Activated T-cell treated with anti-CD3 and anti-CD28 coated beads for 24 hours (primary cell): Measurements from ENCODE around the gene CABP7.

Experiments used
- DNase-seq: peaks from one replicate; pipeline ENCODE4 v3.0.0-alpha.2; 2020; ENCODE audit warnings: low read depth

The CABP7 gene

DNA sequence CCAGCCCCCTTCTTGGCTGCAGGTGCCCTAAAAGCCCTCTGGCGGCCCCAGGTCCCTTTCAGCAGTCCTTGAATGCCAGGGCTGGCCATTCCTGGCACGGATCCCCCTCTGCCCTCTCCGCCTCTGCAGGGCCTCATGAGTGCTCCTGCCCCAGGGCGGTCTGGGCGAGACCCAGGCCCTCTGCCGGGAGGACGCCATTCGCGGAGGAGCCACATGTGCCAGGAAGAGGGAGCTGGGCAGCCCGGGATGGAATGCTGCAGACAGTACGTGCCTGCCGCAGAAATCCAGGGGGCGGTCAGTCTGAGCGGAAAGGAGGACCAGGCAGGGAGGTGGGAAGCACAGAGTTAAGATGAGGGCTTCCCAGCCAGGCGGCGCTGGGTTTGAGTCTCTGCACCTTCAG lies 2.8 kb downstream of the CABP7 start:
- no peak for DNase-seq

DNA sequence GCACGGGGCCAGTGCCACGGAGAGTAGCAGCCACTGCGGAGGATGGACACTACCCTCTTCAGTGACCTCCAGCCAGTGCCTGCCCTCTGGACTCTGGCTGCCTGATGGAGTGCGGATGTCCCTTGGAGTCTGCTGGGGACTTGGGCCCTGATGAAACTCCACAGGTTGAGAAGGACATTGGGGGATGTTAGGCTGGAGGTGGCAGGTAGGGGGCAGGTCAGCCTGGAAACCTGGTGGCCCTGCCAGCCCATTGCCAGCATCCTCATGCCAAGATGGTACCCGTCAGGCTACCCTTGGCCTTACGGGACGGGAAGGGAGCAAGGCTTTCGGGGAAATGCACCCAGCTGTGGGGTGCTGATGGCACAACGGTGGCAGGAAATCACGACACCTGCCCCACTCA lies 4.0 kb downstream of the CABP7 start:
- no peak for DNase-seq

DNA sequence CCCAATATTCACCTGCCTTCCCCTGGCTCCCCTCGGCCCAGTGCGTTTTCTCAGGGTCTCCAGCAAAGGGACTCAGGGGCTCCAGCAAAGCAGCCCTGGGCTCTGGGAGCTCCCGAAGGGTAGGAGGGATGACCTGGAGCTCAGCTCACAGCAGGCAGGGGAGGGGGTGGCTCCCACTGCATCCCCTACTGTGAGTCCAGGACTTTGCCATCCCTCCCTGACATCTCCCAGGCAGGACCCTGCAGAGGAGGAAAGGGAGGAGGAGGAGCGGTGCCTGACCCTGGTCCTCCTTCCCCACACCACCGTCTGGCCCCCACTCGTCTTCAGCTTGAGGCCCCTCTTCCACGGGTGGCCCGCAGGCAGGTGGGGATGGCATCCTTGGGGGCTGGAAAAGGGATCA lies 5.0 kb downstream of the CABP7 start:
- DNase-seq = no peak

GRCh38 chr22:29726106-29726505 lies 6.3 kb downstream of the CABP7 start:
- DNase-seq = no peak

DNA sequence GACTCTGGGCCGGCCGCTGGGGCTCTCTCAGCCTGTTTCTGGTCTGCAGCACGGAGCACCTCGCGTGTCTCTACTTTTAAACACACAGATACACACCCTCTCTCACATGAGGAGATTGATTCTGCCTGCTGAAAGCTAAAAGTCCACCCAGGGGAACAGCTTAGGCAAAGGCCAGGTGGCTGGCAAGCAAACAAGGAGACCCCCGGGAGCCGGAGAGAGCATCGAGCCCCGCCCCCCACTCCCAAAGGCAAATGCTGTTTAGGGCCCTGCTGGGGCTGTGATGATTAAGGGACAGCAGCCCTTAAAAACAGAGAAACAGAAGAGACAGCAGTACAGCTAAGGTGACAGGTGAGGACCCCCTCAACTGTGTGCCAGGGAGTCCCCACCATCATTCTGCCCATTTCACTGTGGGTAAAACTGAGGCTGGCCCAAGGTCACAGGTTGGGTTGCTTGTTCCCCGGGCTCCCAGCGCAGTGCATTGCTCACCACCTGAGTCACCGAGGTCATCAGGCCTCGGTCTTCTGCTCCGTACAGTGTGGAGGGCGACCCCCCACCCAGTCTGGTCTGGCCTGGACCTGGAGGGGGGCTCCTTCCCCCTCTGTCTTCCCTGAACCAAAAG lies 6.8 kb downstream of the CABP7 start:
- no peak for DNase-seq

DNA sequence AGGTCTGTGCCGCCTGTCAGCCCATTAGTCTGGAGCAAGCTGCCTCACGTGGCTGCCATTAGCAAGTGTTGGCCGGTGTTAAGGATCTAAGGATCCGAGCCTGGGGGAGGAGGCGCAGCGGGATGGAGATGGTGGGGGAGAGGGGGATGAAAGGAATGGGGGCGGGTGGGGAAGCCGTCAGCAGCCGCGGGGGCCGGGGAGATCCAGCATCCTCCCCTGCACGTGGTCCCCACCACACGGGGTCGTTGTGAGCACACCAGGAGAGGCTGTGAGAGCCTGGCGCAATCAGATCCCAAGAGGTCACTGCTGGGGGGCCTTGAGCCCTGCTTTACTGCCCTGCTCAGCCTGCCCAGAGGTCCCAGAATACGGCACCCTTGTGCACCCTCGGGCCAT lies 7.3 kb downstream of the CABP7 start:
- no peak for DNase-seq

DNA sequence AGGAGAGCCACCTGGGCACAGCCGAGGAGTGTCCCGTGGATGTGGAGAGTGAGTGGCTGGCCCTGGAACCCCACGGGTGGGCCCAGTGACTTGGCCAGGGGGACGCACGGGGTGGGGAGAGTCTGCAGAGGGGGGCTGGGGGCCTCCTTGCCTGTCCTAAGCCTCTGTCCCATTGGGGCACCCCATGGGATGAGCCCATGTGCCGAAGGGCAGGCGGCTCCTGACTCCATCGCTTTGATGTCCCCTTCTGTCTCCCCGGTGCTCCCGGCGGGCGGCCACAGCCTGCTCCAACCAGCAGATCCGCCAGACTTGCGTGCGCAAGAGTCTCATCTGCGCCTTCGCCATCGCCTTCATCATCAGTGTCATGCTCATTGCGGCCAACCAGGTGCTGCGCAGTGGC lies 9.4 kb downstream of the CABP7 start:
- DNase-seq = no peak

GRCh38 chr22:29731058-29731850 lies 11.5 kb downstream of the CABP7 start:
- no peak for DNase-seq

GRCh38 chr22:29732883-29733282 lies 13.1 kb downstream of the CABP7 start:
- no peak for DNase-seq

- no peak for DNase-seq
Observed at GRCh38 chr22:29733362-29734201, 13.8 kb downstream of the CABP7 start.

DNA sequence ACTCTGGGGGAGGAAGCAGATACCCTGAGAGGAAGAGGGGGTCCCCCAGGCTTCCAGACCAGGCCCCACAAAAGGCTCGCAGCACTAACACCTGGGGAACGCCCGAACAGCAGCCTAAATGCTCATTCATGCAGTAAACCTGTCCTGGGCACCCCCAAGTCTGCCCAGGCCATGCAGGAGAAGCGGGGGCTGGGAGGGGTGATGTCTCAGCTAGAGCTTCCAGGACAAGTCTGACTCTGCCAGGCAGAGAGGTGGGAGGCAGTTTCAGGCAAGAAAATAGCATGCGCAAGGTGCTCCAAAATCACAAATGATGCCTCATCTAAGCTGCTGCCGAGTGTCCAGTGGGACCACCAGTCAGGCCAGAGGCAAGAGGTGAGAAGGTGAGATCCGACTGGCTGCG lies 14.6 kb downstream of the CABP7 start:
- no peak for DNase-seq

DNA sequence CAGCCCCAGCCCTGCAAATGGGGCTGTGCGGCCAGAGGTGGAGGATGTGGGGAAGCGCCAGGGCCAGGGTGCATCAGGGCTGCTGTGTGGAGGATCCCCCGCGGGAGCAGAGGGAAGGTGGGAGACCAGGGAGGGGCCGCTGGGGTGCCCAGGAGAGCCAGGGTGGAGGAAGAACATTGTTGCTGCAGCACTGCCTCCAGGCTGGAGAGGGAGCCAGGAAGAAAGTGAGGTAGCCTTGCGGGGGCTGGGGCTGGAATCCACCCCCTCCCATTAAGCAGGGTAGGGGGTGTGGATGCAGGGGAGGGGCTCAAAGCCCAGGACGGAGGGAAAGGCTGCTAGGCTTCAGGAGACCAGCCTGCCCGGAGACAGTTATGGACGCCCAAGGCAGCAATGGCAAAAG lies 15.0 kb downstream of the CABP7 start:
- DNase-seq = no peak

DNA sequence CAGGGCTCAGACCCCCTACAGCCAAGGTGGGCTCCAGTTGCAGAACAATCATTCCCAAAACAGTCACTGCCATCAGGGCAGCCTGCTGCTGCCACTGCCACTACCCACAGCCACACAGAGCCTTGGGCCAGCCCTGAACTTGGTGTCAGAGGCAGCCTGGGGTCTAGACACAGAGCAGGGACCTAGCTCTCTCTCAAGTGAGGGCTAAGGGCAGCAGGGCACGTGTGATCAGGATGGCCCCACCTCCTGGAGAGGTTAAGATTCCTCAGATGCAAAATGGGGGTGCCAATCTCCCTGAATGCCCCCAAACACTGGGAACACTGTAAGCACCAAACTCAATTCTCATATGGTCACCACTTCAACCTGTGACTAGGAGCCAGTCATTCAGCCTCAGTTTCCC lies 15.6 kb downstream of the CABP7 start:
- no peak for DNase-seq

GRCh38 chr22:29737251-29738117 lies 17.7 kb downstream of the CABP7 start:
- no peak for DNase-seq

- no peak for DNase-seq
Observed at GRCh38 chr22:29738118-29738815, 18.5 kb downstream of the CABP7 start.

DNA sequence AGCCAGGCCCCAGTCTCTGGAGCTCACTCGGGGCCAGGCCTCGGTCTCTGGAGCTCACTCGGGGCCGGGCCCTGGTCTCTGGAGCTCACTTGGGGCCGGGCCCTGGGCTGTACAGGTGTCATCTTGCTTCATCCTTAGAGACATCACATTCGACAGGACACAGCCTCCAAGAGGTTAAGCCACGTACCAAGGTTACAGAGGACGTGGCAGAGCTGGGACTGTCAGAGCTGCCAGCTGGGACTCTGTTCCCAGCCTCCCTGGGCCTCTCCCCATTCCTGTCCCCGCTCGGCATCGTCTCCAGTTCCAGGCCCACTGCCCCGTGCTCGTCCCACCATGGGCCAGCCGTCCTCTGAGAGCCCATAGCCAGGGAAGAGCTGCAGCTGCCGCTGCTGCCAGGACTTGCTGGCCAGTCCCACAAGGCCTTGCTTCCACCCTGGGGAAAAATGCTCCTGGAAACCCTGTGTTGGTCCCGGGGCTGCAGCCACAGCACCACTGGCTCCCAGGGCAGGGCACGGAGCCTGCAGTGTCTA lies 19.6 kb downstream of the CABP7 start:
- DNase-seq = no peak

DNA sequence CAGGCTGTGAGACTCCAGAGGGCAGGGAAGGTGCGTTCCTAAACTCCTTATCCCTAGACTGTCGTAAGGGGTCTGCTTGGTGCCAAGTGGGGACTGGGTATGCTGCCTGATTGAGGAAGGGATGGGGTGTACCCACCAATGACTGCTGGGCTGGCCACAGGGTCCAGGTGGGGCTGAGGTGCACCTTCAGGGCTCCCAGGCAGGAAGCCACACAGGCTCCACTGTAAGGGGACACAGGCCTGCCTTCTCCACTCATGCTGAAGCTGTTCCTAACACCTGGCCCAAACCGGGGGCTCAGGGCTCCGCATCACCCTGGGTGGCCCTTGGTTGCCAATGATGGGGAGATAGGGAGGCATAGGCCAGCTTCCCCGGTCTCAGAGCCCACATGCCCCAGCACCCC lies 20.4 kb downstream of the CABP7 start:
- no peak for DNase-seq

DNA sequence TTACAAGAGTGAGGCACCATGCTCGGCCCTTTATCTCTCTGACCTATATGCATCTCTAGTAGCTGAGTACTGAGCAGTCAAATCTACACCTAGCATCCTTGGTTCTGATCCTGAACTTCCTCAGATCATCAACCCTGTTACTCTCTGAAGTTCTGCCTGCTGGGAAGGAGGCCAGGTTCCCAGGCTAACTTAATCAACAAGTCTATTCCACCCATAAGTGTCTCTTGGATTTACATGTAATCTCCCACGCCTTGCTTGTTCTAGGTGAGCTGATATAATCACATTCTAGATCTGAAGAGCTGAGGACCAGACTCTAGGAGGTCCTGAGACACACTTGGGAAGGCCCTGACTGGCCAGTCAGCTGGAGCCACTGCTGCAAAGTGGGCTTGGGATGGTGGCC lies 22.1 kb downstream of the CABP7 start:
- no peak for DNase-seq

GRCh38 chr22:29742326-29742725 lies 22.5 kb downstream of the CABP7 start:
- no peak for DNase-seq

DNA sequence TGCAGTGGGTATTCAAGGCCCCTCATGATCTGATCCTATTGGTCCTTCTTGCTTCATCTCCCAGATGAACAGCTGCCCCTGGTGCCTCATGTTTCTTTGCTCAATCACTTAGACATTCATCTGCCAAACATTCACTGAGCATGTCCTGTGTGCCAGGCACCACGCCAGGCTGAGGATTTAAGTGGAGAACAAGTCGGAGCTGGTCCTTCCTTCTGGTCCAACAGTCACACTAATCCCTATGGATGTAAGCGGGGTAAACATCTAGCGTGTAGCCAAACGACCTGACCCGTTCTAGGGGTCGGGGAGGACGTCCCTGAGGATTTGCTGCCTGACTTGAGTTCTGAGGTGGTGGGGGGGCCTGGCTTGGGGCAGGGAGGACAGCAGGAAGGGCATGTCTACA lies 25.1 kb downstream of the CABP7 start:
- DNase-seq = no peak

- DNase-seq = no peak
Observed at GRCh38 chr22:29747832-29748231, 28.0 kb downstream of the CABP7 start.
